GM18526 (cell line): ENCODE measurements around the gene SERPINA12.

Source experiments
- POLR2A ChIP-seq: IDR thresholded peaks from 3 replicates; pipeline ENCODE4 v1.6.1; 2011; ENCODE audit not compliant: insufficient read length; ENCODE audit errors: extremely low read depth

Gene SERPINA12

GRCh38 chr14:94481468-94482131 is 27.7 kb downstream of the SERPINA12 start:
- TF ChIP-seq POLR2A: peak; percentile 16

- TF ChIP-seq POLR2A: no peak
Measured at GRCh38 chr14:94480809-94481208, 28.5 kb downstream of the SERPINA12 start.

DNA sequence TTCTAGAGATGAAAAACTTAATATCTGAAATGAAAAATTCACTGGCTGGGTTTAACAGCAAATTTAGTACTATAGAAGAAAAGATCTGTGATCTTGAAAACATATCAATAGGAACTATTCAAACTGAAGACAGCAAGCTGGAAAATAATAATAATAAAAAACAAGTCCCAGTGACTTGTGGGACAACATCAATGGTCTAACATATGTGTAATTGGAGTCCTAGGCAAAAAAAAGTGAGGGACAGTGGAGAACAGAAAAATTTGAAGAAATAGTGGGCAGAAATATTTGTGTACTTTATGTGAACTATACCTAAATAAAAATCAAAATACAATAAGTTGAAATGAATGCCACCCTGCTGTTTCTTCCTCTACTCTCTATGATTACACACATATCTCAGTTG is 30.8 kb downstream of the SERPINA12 start:
- TF ChIP-seq POLR2A: no peak

GRCh38 chr14:94476023-94476422 is 33.2 kb downstream of the SERPINA12 start, which contains the start of gene SERPINA9:
Gene SERPINA9, minus strand, starts transcription at chr14:94476197. Its CDS starts 6,357 bp downstream, at chr14:94469840.
- no peak for TF ChIP-seq POLR2A

DNA sequence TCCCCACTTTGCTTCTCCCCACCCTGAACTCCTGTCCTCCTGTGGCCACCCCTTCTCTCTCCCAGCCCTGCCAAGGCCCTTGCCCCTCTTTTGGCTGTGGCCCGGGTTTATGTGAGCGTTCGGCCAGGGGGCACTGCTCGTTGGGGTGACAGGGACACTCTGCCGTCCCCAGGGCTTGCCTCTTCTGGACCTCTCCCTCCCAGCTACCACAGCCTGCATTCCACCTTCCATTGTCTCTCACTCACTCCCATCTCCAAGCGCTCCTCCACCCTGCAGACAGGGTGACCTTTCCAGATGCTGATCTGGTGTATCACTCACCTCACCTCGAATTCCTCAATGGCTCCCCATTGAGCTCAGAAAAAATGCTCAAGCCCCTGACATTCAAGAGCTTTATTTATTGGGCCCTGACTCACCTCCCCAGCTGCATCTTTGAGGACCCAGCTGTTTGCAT is 34.7 kb downstream of the SERPINA12 start:
- no peak for TF ChIP-seq POLR2A

DNA sequence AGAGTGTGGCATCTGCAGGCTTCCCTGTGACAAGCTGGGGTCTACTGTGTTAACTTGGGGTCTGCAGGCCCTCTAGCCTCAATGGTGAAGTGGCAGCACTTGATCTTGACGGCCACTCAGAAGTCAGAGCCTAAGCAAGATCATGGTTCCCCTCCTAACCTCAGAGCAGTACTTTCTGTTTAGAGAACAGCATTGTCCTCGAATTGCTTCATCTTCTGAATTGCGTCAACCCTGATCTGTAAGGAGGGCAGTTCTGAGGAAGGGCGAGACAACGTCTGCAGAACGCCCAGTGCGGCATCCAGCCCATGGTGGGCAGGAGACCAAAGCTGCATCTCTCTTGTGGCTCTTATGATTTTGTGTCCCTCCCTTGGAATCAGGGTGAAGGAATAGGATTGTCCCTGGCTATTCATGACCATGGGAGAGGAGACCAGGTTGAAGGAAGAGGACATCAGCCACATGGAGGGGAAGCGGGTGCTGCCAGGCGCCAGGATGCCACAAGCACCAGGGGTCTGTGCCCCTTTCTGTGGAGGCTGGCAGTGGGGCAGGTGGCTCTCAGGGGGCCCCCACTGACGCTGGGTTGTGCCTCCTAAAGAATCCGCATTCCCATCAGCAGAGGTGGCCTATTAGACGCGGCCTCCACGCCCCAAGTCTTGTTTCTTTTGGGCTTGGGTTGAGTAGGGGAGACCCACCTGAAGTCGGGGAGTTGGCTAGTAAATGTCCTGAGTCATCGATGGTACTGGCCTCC is 35.4 kb downstream of the SERPINA12 start:
- no peak for TF ChIP-seq POLR2A

GRCh38 chr14:94472842-94473241 is 36.4 kb downstream of the SERPINA12 start:
- no peak for TF ChIP-seq POLR2A

DNA sequence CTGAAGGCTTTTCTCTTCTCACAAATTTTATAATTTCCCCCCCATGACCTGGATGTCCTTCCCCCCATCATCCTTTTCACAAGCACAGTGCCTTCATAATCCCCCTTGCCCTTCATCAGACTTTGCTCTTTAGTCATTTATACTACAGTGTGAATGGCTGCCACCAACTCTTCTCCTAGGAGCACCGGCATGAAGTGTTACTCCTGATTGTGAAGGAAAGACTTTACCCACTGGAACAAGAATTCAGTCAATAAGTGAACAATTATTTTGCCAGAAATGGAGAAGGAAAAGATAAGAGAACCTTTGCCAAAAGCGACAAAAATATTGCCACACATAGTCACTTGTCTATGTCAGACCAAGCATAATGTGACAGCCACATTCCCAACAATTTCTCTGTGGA is 38.2 kb downstream of the SERPINA12 start:
- TF ChIP-seq POLR2A: no peak

DNA sequence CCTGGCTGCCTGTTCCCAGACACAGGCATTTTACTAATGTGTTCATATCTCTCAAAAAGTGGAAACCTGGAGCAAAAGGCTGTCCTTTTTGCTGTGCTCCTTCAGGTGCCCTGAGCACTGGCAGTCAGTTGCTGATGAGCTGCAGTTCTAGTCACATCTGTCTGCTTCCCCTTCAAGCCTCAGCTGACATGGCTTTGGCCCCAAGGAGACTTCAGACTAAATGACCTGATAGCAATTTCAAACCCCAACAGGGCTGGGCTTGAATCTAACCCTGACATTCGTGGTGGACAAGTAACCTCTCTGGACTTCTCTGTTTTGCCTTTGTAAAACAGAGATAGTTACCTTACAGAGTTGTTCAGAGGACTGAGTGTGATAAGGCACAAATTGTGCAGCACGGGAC is 39.0 kb downstream of the SERPINA12 start:
- no peak for TF ChIP-seq POLR2A

- no peak for TF ChIP-seq POLR2A
Measured at GRCh38 chr14:94469261-94469660, 40.0 kb downstream of the SERPINA12 start.

GRCh38 chr14:94467728-94468520 is 41.3 kb downstream of the SERPINA12 start:
- no peak for TF ChIP-seq POLR2A

DNA sequence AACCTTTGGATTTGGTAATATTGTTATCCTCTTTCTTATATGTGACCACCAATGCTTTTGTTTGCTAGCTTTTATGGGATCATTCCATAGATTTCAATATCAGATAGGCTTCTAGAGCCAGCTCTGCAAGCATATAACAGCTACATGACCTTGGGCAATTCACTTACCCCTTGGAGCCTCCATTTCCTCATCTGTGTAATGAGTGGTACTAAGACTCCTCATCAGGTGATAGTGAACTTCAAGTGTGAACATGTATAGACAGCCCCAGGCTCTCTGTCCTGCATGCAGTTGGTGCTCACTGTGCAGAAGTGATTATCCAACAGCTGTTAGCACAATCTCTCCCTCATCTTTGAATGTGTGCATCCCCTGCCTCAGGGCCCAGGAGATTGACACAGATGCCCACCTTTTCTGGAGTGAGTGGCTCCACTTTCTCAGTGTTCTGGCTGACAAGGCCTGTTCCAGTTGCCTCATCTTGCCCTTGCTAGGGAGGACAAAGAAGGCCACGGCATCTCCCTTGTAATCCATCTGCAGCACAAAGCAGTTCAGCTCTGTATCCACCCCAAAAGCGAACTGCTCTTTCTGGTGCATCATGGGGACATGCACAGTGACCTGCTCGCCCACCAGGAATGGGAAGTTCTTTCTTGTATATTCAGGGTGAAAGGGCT is 42.4 kb downstream of the SERPINA12 start:
- no peak for TF ChIP-seq POLR2A

DNA sequence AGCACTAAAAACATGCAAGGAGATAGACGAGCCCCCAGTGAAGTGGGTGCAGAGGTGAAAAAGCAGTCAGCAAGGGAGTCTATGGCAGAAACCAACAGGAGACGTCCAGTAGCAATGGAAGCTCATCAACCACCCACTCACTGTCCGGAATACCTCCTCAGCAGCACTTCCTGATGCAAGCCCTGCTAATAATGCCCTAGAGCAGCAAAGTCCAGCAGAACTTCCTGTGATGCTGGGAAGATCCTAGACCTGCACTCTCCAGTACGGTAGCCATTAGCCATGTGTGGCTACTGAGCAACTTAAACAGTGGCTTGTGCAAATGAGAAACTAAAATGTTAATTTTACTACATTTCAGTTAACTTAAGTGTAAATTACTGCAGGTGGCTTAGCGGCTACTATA is 44.2 kb downstream of the SERPINA12 start:
- no peak for TF ChIP-seq POLR2A

GRCh38 chr14:94464290-94464689 is 45.0 kb downstream of the SERPINA12 start:
- no peak for TF ChIP-seq POLR2A
